ENCODE data around the gene ST3GAL2.
"Not testable (repeated sequence)": the region's sequence is repeated elsewhere in the genome, so short reads cannot be mapped to it uniquely, and the experiment has no call there.

ST3GAL2 gene

GRCh38 chr16:70418274-70418992, 20.5 kb downstream of the ST3GAL2 start:
- no peak for FAIRE-seq

GRCh38 chr16:70417661-70418060, 21.2 kb downstream of the ST3GAL2 start:
- FAIRE-seq (no peak), DNase-seq (ENCODE audit: insufficient read length, low spot score) (no peak)

More at GRCh38 chr16:70418274-70418992, 20.5 kb downstream of the ST3GAL2 start:
- no peak for DNase-seq (ENCODE audit: insufficient read length, low spot score)

- FAIRE-seq (peak; percentile 86), DNase-seq (ENCODE audit: insufficient read length, low spot score) (no peak)
Observed at GRCh38 chr16:70416748-70417616, 21.9 kb downstream of the ST3GAL2 start.

GRCh38 chr16:70413572-70413971, 25.3 kb downstream of the ST3GAL2 start:
- not testable (repeated sequence) for DNase-seq (ENCODE audit: insufficient read length, low spot score); FAIRE-seq

GRCh38 chr16:70412385-70412784, 26.5 kb downstream of the ST3GAL2 start:
- FAIRE-seq (no peak), DNase-seq (ENCODE audit: insufficient read length, low spot score) (no peak)

GRCh38 chr16:70410734-70411133, 28.2 kb downstream of the ST3GAL2 start:
- FAIRE-seq (no peak), DNase-seq (ENCODE audit: insufficient read length, low spot score) (no peak)

- DNase-seq (ENCODE audit: insufficient read length, low spot score) (peak; percentile 36), FAIRE-seq (peak; percentile 78)
Observed at GRCh38 chr16:70407811-70408274, 31.1 kb downstream of the ST3GAL2 start.

- FAIRE-seq; DNase-seq (ENCODE audit: insufficient read length, low spot score): not testable (repeated sequence)
Observed at GRCh38 chr16:70406104-70406503, 32.8 kb downstream of the ST3GAL2 start.

- peak; percentile 14 for FAIRE-seq
- no peak for DNase-seq (ENCODE audit: insufficient read length, low spot score)
Observed at GRCh38 chr16:70402916-70403659, 35.8 kb downstream of the ST3GAL2 start.

- FAIRE-seq (no peak), DNase-seq (ENCODE audit: insufficient read length, low spot score) (no peak)
Observed at GRCh38 chr16:70399951-70400350, 38.9 kb downstream of the ST3GAL2 start.

GRCh38 chr16:70399381-70399780, 39.5 kb downstream of the ST3GAL2 start:
- no peak for FAIRE-seq
- no peak for DNase-seq (ENCODE audit: insufficient read length, low spot score)

- no peak for FAIRE-seq
- no peak for DNase-seq (ENCODE audit: insufficient read length, low spot score)
Observed at GRCh38 chr16:70398177-70398743, 40.6 kb downstream of the ST3GAL2 start.

- DNase-seq (ENCODE audit: insufficient read length, low spot score) (no peak), FAIRE-seq (no peak)
Observed at GRCh38 chr16:70396246-70396904, 42.5 kb downstream of the ST3GAL2 start.

GRCh38 chr16:70395345-70395901, 43.5 kb downstream of the ST3GAL2 start:
- peak; percentile 76 for FAIRE-seq
- peak; percentile 73 for DNase-seq (ENCODE audit: insufficient read length, low spot score)

- DNase-seq (ENCODE audit: insufficient read length, low spot score) = no peak
- no peak for FAIRE-seq
Observed at GRCh38 chr16:70394853-70395252, 44.0 kb downstream of the ST3GAL2 start.

GRCh38 chr16:70393662-70394061, 45.2 kb downstream of the ST3GAL2 start:
- FAIRE-seq = no peak
- DNase-seq (ENCODE audit: insufficient read length, low spot score) = no peak

- FAIRE-seq (no peak), DNase-seq (ENCODE audit: insufficient read length, low spot score) (no peak)
Observed at GRCh38 chr16:70392606-70393005, 46.3 kb downstream of the ST3GAL2 start.

- FAIRE-seq (no peak), DNase-seq (ENCODE audit: insufficient read length, low spot score) (no peak)
Observed at GRCh38 chr16:70391881-70392481, 46.9 kb downstream of the ST3GAL2 start.

- DNase-seq (ENCODE audit: insufficient read length, low spot score) = no peak
- FAIRE-seq = no peak
Observed at GRCh38 chr16:70391446-70391845, 47.5 kb downstream of the ST3GAL2 start.
